Mesothelial cell of epicardium (in vitro differentiated cells): ENCODE data around the gene STYXL2. TPM values are rescaled to one million over a fixed set of nuclear protein-coding genes. Genes with fewer than 3 reads are reported as not detected.

Source experiments
- DNase-seq, 2 experiments: peaks; one replicate each; pipeline ENCODE4 v3.0.0; 2021; ENCODE audit warnings: low spot score in 2 of 2; ENCODE audit not compliant: unreplicated experiment in 2 of 2
- H3K27ac Mint-ChIP-seq: 2 replicates; pipeline ENCODE4 v1.8.0; 2021; ENCODE audit warnings: mixed read lengths
- H3K27me3 Mint-ChIP-seq: 2 replicates; pipeline ENCODE4 v1.8.0; 2021; ENCODE audit warnings: low read depth, mixed read lengths
- H3K36me3 Mint-ChIP-seq: 2 replicates; pipeline ENCODE4 v1.8.0; 2021; ENCODE audit warnings: mixed read lengths
- H3K4me1 Mint-ChIP-seq: 2 replicates; pipeline ENCODE4 v1.8.0; 2021; ENCODE audit warnings: mixed read lengths
- H3K4me3 Mint-ChIP-seq: 2 replicates; pipeline ENCODE4 v1.8.0; 2021; ENCODE audit warnings: mild to moderate bottlenecking, moderate library complexity, mixed read lengths
- H3K9me3 Mint-ChIP-seq: 2 replicates; pipeline ENCODE4 v1.8.0; 2021; ENCODE audit warnings: mixed read lengths
- CTCF ChIP-seq: fragments of 200-600 bp; sonication (generic); IDR thresholded peaks from one replicate; pipeline ENCODE4 v1.5.0; 2021; ENCODE audit warnings: antibody characterized with exemption; ENCODE audit not compliant: unreplicated experiment
- total RNA-seq: library from RNA; stranded (reverse); gene quantifications from 3 replicates; pipeline ENCODE4 v1.2.1, GENCODE V29; 2021

STYXL2 gene
- total RNA-seq, 1 donor from 2014 or later = 0.18 TPM

- no peak for DNase-seq
- H3K27ac Mint-ChIP-seq = no peak overlapping the region
- H3K4me1 Mint-ChIP-seq = peaks cover 22% of the 10 kb centered on the region
- no peak overlapping the region for H3K4me3 Mint-ChIP-seq
- H3K36me3 Mint-ChIP-seq = no peaks in the 10 kb centered on the region
- peaks cover 5% of the 10 kb centered on the region for H3K9me3 Mint-ChIP-seq
- H3K27me3 Mint-ChIP-seq = peaks cover 10% of the 10 kb centered on the region
- TF ChIP-seq CTCF = no peak
Measured at GRCh38 chr1:167116174-167116573, 22.3 kb downstream of the STYXL2 start.

DNA sequence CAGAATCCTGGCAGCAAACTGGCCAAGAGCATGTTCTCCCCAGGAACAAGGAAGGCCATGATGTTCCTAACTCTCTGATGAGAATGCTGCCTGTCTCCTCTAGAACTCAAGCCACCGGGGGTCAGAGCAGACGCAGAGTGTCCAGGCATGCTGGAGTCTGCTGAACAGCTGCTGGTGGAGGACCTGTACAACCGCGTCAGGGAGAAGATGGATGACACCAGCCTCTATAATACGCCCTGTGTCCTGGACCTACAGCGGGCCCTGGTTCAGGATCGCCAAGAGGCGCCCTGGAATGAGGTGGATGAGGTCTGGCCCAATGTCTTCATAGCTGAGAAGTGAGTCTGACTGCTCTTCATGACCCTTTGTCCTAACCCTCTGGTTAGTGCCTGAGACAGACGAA, 23.4 kb downstream of the STYXL2 start:
- H3K27ac Mint-ChIP-seq = no peak overlapping the region
- no peaks in the 10 kb centered on the region for H3K9me3 Mint-ChIP-seq
- H3K4me3 Mint-ChIP-seq = no peak overlapping the region
- no peak for DNase-seq
- H3K27me3 Mint-ChIP-seq = peaks cover 11% of the 10 kb centered on the region
- H3K4me1 Mint-ChIP-seq = peaks cover 30% of the 10 kb centered on the region
- TF ChIP-seq CTCF = no peak
- H3K36me3 Mint-ChIP-seq = no peaks in the 10 kb centered on the region

- Mint-ChIP-seq H3K27me3 (peaks cover 11% of the 10 kb centered on the region), H3K9me3 (no peaks in the 10 kb centered on the region), H3K4me3 (no peak overlapping the region), H3K27ac (peak overlapping the region; percentile 48), H3K4me1 (peaks cover 30% of the 10 kb centered on the region), H3K36me3 (no peaks in the 10 kb centered on the region)
- no peak for DNase-seq
- no peak for TF ChIP-seq CTCF
Measured at GRCh38 chr1:167118188-167118587, 24.3 kb downstream of the STYXL2 start.

DNA sequence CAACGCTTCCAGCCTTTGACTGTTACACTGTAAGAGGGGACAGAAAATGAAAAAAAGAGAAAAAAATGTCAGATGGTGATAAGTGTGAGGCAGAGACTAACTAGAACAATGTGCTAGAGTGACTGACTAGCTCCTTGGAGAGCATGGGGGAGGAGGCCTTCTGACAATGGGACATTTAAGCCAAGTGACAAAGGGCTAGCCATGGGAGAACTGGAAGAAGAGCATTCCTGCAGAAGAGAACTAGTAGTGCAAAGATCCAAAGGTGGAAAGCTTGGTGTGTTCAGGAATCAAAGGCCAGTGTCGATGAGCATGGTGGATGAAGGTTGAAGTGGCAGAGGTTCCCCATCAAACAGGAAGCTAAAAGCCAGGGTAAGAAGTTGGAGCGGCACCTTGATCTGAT, 25.8 kb downstream of the STYXL2 start:
- no peak for DNase-seq
- Mint-ChIP-seq H3K9me3 (no peaks in the 10 kb centered on the region), H3K4me3 (no peak overlapping the region), H3K36me3 (no peaks in the 10 kb centered on the region), H3K4me1 (peaks cover 30% of the 10 kb centered on the region), H3K27me3 (peaks cover 11% of the 10 kb centered on the region), H3K27ac (peak overlapping the region; percentile 19)
- no peak for TF ChIP-seq CTCF

GRCh38 chr1:167120899-167121298, 27.0 kb downstream of the STYXL2 start:
- no peak for TF ChIP-seq CTCF
- H3K9me3 Mint-ChIP-seq = no peaks in the 10 kb centered on the region
- H3K27me3 Mint-ChIP-seq = peaks cover 5% of the 10 kb centered on the region
- no peak for DNase-seq
- peak overlapping the region; percentile 71 for H3K4me3 Mint-ChIP-seq
- H3K4me1 Mint-ChIP-seq = peaks cover 30% of the 10 kb centered on the region
- no peak overlapping the region for H3K27ac Mint-ChIP-seq
- H3K36me3 Mint-ChIP-seq = no peaks in the 10 kb centered on the region
